GM21390 (cell line): ENCODE measurements around the gene USH2A.
A peak's percentile ranks its signal among the peaks of the same experiment; 100 is the strongest.
"Not testable (repeated sequence)": the region's sequence is repeated elsewhere in the genome, so short reads cannot be mapped to it uniquely, and the experiment has no call there.

Experiments
- ATAC-seq: cut with Tn5 transposase; IDR thresholded peaks from one replicate; pipeline ENCODE4 v1.9.1; 2021; ENCODE audit not compliant: unreplicated experiment

Gene USH2A

GRCh38 chr1:216057063-216057462 is 366.2 kb downstream of the USH2A start:
- ATAC-seq: no peak

GRCh38 chr1:216055004-216055403 is 368.2 kb downstream of the USH2A start:
- no peak for ATAC-seq

- no peak for ATAC-seq
Observed at GRCh38 chr1:216054600-216054999, 368.6 kb downstream of the USH2A start.

GRCh38 chr1:216051071-216051470 is 372.2 kb downstream of the USH2A start:
- no peak for ATAC-seq

- ATAC-seq: no peak
Observed at GRCh38 chr1:216049741-216050430, 373.4 kb downstream of the USH2A start.

- no peak for ATAC-seq
Observed at GRCh38 chr1:216047811-216048572, 375.3 kb downstream of the USH2A start.

GRCh38 chr1:216046336-216046735 is 376.9 kb downstream of the USH2A start:
- ATAC-seq: no peak

GRCh38 chr1:216045400-216045799 is 377.8 kb downstream of the USH2A start:
- no peak for ATAC-seq

GRCh38 chr1:216044538-216044937 is 378.7 kb downstream of the USH2A start:
- ATAC-seq: no peak

GRCh38 chr1:216034506-216034905 is 388.7 kb downstream of the USH2A start:
- peak; percentile 58 for ATAC-seq

GRCh38 chr1:216032961-216033614 is 390.2 kb downstream of the USH2A start:
- no peak for ATAC-seq

GRCh38 chr1:216032284-216032683 is 391.0 kb downstream of the USH2A start:
- no peak for ATAC-seq

GRCh38 chr1:216028631-216029030 is 394.6 kb downstream of the USH2A start:
- ATAC-seq: no peak

- ATAC-seq: no peak
Observed at GRCh38 chr1:216024546-216024945, 398.7 kb downstream of the USH2A start.

GRCh38 chr1:216020743-216021345 is 402.4 kb downstream of the USH2A start:
- ATAC-seq: no peak

GRCh38 chr1:216015116-216015515 is 408.1 kb downstream of the USH2A start:
- ATAC-seq: no peak

GRCh38 chr1:216014086-216014485 is 409.2 kb downstream of the USH2A start:
- no peak for ATAC-seq

- ATAC-seq: not testable (repeated sequence)
Observed at GRCh38 chr1:216009456-216009855, 413.8 kb downstream of the USH2A start.

- peak; percentile 98 for ATAC-seq
Observed at GRCh38 chr1:216005916-216006315, 417.3 kb downstream of the USH2A start.

GRCh38 chr1:215992620-215993019 is 430.6 kb downstream of the USH2A start:
- no peak for ATAC-seq

- no peak for ATAC-seq
Observed at GRCh38 chr1:215987092-215987875, 436.0 kb downstream of the USH2A start.
